Measurements from ENCODE around the gene RALGAPB.

The RALGAPB gene

DNA sequence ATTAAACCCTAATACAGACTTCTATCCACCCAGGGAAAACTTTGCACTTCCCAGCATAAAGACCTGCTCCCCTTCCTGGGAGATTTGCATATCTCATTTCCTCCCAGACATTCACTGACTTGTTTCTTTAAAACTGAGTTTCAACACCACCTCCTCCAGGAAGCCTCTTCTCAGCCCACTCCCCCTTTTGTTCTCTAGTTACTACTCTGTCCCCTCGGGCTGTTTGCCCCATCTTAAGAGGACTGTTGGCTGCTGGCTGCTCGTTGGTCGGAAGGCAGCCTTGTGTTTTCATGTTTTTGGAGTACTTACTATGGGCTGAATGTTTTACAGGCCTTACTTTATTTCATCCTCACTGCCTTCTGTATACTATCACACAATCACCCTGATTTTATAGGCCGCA lies 135.5 kb downstream of the RALGAPB start:
- DNase-seq (ENCODE audit: low read depth in 1 of 2, low spot score in 1 of 2), result no peak

DNA sequence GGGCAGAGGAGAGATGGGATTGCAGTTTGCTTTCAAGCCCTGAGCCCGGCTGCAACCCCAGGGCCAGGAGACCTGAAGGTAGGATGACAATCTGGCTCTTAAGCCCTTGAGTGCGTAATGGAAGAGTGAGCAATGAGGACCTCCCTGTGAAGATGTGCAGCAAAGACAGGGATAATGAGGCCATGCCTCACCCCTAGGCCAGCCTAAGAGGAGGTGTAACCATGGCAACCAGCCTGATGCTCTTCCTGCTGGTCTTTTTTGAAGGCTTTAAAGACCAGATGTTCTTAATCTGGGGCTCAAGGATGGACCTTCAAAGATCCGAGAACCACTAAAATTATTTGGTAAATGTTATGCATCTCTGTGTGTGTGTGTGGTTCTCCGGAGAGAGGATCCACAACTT lies 137.2 kb downstream of the RALGAPB start:
- DNase-seq (ENCODE audit: low read depth in 1 of 2, low spot score in 1 of 2), result no peak

DNA sequence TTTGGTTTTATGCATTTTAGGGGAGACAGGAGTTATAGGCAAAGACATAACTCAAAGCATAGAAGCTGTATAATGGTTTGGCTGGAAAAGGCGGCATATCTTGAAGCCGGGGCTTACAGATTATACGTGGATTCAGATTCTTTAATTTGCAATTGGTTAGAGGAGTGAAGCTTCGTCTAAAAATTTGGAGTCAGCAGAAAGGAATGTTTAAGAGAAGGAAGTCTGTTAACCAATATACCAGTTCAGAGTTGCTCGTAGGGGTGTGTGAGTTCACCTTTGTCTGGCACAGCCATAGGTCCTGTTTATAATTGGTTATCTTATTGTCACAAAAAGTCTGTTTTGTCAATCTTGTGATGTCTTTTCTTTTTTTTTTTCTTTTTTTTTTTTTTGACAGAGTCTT lies 137.9 kb downstream of the RALGAPB start:
- DNase-seq (ENCODE audit: low read depth in 1 of 2, low spot score in 1 of 2), result no peak

DNA sequence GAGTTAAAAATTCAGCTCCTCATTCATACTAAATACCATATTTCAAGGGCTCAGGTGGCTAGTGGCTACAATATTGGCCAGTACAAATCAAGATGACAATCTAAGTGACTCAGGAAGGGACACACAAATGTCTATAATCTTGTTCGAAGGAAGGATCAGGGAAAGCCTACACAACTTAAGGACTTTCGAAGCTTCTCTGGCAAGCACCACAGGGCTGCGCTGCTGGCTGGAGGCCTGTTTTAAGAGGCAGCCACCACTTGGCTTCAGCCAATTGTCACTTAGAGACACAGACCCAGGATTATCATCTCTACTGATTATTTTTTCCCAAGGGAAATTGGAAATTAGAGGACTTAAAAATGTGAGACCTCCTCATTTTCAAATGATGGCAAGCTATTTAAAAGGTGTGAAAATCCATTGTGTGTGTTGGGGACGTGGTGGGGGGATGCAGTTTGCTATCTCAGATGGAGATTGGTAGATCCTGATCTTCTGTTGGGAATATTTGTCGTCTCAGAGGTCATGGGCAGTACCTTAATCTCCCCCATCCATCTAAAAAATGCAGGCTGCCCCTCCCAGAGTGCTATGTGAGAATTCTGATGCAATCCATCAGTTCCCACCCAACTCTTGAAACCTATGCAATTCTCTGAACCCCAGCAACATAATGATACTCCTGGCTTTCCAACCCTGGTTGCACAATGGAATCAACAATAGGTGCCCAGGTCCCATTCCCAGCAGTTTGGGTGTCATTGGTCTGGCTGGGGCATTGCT lies 140.3 kb downstream of the RALGAPB start:
- DNase-seq (ENCODE audit: low read depth in 1 of 2, low spot score in 1 of 2), result no peak

DNA sequence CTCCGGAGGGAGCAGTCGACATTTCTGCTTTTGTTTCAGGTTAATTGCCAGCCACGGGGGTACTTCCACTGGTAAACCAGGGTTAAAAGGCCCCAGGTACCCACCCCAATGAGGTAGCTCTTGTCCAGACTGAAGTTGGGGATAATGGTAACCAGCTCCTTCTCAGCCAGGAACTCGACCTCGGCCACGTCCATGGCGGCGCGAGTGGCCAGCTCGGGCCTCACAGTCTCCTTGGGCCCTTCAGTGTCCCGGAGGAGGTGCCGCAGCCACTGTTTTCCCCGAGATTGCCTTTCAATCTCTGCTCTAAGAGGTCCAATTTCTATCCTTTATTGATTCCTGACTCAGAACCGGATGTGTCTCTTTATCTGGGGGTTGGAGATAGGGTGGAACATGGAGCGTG lies 142.6 kb downstream of the RALGAPB start:
- no peak for DNase-seq (ENCODE audit: low read depth in 1 of 2, low spot score in 1 of 2)

DNA sequence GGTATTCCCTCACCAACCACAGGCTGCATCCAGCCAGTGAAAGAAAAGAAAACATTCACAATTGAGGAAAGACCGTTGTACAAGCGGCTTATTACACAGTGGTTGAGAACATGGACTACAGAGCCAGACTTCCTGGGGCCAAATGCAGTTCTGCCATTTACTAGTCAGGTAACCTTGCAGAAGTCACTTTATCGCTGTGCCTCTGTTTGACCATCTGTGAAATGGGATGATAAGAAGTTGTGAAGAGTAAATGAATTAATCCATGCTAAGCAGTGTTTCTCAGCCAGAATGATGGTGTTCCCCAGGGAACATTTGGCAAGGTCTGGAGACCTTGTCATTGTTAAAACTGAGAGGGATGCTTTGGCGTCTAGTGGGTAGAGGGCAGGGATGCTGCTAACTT lies 143.8 kb downstream of the RALGAPB start:
- no peak for DNase-seq (ENCODE audit: low read depth in 1 of 2, low spot score in 1 of 2)

DNA sequence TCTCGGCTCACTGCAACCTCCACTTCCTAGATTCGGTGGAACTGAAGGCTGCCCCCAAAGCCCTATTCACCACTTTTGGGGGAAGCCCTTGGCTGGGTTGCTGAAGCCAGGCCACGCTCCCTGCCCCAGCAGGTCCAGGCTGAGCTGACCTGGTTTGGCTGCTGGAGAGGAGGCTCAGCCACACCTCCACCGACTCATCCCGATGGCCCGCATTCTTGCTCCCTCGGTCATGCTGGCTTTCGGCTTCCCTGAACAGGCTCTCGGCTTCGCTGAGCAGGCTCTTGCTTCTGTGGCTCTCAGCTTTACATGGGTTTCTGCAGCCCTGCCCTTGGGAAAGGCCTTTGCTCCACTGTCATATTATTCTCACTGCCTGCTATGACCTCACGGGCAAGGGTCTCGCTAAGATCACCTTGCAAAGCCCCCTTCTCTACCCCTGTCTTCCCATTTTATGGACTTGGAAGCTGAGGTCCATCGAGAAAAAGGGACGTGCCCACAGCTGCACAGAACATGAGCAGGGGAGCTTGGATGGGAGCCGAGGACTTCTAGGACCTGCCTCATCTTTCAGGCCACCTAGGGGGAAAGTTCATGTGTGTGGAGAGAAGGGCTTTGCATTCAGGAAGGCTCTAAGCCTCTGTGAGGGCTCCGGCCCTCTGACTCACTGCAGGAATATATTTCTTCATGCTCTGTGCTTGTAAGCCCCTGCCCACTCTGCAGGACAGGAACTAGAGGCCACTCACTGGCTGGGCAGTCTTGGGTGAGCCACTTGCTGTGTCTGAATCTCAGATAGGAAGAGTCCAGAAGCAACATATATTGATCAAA lies 144.6 kb downstream of the RALGAPB start:
- no peak for DNase-seq (ENCODE audit: low read depth in 1 of 2, low spot score in 1 of 2)

DNA sequence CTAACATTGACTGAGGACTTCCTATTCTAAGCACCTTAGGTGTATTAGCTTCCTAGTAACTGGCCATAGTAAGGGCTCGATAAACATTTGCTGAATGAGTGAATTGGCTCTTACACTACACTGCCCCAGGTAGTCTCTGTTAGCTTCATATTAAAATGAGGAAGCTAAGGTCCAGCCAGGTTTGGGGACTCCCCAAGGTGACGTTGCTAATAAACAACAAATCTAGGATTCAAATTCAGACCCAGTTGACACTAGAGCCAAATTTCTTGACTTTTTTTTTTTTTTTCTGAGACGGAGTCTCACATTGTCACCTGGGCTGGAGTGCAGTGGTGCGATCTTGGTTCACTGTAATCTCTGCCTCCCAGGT lies 145.2 kb downstream of the RALGAPB start:
- no peak for DNase-seq (ENCODE audit: low read depth in 1 of 2, low spot score in 1 of 2)

DNA sequence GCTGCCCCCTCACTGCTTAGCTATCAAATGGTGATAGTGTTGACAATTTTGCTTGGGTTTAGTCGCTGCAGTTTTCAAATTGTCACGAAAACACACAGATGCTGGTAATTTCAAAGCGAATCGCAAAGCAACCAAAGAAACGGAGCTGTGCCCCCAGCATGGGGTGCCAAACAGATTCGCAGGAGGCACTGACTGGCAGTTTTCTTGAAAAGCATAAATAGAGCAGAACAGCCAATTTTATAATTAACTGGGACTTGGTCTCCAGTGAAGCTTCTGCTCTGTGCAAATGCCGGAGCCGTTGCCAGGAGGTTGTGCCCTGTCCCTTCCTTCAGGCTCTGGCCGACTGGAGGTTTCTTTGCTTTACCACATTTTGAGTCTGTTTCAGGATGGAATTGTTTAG lies 147.8 kb downstream of the RALGAPB start:
- DNase-seq (ENCODE audit: low read depth in 1 of 2, low spot score in 1 of 2), result no peak

DNA sequence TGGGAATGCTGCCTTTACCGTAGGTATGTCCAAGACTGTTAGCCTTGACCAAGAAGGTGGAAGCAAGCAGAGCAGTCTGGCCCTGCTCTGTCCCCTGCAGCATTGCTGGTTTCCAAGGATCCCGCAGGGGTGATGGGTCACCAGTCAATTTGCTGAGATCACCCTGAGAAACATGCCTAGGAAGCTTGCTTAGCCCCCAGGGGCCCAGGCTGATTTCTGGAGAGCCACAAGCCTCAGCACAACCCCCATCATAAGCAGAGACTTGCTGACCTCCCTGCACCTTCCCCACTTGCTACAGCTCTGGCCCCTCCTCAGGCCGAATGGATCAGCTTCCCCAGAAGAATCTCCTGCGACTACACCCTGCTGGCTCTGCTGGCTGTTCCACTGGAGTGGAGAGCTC lies 150.4 kb downstream of the RALGAPB start:
- DNase-seq (ENCODE audit: low read depth in 1 of 2, low spot score in 1 of 2), result no peak

DNA sequence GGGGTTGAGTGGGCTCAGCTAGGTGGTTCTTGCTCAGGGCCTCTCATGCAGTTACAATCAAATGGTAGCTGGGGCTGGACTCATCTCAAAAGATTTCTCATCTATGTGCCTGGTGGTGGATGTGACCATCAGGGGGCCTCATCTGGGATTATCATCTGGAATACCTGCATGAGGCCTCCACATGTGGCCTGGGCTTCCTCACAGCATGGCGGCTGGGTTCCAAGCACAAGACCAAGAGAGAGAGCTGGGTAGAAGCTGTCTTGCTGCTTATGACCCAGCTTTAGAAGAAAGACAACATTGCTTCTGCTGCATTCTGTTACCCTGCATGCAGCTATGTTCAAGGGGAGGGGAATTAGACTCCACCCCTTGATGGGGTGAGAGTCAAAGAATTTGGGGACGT lies 151.4 kb downstream of the RALGAPB start:
- no peak for DNase-seq (ENCODE audit: low read depth in 1 of 2, low spot score in 1 of 2)

DNA sequence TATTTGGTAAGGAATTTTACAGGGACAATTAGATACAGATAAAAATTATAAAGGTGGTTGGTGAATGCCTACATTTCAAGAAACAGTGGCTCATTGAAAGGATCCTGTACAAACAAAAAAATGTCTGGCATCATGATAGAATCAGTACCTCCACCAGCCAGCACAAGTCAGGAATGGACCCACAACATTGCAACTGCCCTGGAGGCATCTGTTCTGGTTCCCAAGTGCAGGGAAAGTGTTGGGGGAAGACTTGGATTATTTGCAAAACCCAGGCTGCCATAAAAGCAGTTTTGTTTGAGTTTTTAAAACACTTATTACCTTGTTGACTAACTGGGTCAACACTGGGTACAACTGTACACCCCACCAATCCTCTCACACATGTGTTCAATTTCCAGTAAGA lies 153.3 kb downstream of the RALGAPB start:
- no peak for DNase-seq (ENCODE audit: low read depth in 1 of 2, low spot score in 1 of 2)

DNA sequence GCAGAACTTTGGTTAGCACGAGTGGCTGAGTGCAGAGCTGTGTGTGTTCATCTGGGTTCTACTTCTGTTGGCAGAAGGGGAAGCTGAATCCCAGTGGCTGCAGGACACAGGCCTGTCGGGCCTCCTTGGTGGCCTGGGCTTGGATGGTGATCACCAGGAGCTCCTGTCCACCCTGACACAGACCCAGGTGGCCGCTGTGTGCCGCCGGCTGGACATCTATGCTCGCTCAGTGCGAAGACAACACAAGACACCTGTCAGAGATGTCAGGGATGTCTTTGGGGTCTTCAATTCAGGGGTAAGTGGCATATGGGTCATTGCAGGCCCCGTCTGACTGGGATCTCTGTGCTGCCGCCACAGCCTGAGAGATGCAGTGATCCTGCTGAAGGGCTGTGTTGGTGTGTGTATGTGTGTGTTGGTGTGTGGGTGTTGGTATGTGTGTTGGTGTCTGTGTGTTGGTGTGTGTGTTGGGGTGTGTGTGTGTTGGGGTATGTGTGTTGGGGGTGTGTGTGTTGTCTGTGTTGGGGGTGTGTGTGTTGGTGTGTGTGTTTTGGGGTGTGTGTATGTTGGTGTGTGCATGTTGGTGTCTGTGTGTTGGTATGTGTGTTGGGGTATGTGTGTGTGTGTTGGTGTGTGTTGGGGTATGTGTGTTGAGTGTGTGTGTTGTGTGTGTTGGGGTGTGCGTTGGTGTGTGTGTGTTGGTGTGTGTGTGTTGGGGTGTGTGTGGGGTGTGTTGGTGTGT lies 154.4 kb downstream of the RALGAPB start:
- DNase-seq (ENCODE audit: low read depth in 1 of 2, low spot score in 1 of 2), result no peak
